GM21786 (cell line): ENCODE measurements around the gene CTSF.

Experiments
- ATAC-seq: cut with Tn5 transposase; IDR thresholded peaks from one replicate; pipeline ENCODE4 v1.9.1; 2021; ENCODE audit not compliant: unreplicated experiment

CTSF gene

GRCh38 chr11:66539870-66540213 lies 28.6 kb downstream of the CTSF start:
- ATAC-seq: no peak

DNA sequence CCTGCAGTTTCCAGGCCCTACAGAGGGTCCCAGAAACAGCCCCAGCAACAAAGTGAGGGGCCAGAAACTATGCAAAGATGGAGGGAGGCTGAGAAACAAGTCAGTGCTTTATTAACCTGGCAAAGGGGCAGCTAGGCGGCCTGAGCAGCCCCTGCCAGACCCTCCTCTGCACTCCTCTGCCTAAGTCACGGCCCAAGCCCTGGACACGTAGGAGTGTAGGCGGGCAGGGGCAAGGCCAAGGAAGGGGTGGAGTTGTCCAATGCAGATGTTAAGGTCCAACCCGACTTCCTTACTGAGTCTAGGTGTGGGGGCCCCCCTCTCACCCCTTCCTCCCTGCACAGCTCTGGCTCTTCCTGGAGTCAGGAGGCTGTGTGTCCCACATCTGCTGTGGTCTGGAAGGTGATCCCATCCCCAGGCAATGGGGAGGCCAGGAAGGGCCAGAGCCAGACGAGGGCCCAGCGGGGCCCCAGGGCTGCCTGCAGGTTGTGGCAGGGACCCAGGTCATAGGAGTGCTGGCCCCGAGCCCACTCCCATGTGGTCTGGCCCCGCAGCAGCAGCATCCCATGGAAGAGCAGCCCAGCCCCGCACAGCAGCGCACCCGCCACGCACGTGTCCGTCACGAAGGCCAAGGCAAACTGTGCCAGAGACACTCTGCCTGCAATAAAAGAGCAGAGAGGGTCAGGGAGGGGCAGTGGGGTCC lies 29.1 kb downstream of the CTSF start:
- ATAC-seq: no peak

- ATAC-seq: no peak
Measured at GRCh38 chr11:66532784-66533183, 35.6 kb downstream of the CTSF start.

DNA sequence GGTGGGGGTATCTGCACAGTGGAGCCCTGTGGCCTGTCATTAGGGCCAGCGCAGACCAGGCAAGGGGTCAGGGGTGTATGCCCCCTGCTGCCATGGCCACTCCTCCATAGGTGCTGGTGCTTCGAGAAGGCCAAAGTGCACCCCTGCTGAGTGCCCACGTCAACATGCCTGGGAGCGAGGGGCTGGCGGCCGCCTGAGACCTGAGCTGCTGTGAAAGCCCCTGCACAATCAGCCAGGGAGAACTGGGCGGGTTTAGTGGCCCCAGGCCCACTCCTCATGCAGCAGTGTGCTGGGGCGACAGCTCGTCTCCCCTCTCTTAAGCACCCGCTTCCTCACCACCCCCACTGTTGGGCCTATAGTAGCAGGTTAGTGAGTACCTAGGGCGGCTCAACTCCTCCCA lies 36.6 kb downstream of the CTSF start:
- ATAC-seq: no peak

- no peak for ATAC-seq
Measured at GRCh38 chr11:66530927-66531709, 37.3 kb downstream of the CTSF start.

DNA sequence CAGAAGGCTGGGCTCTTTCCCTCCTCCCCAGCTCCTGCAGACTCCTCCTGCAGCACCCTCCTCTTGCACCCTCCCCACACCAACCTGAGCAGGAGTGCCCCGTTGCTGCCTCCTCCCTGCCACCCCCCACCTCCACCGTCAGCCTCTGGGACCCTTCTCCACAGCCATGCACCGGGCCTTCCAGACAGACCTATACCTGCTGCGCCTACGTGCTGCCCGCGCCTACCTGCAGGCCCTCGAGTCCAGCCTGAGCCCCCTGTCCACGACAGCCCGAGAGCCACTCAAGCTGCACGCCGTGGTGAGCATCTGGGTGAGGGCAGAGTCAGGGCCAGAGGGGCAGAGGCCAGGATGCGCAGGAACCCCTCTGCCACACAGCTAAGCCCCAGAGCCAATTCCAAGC lies 38.8 kb downstream of the CTSF start:
- ATAC-seq: no peak

- no peak for ATAC-seq
Measured at GRCh38 chr11:66529069-66529468, 39.3 kb downstream of the CTSF start.

DNA sequence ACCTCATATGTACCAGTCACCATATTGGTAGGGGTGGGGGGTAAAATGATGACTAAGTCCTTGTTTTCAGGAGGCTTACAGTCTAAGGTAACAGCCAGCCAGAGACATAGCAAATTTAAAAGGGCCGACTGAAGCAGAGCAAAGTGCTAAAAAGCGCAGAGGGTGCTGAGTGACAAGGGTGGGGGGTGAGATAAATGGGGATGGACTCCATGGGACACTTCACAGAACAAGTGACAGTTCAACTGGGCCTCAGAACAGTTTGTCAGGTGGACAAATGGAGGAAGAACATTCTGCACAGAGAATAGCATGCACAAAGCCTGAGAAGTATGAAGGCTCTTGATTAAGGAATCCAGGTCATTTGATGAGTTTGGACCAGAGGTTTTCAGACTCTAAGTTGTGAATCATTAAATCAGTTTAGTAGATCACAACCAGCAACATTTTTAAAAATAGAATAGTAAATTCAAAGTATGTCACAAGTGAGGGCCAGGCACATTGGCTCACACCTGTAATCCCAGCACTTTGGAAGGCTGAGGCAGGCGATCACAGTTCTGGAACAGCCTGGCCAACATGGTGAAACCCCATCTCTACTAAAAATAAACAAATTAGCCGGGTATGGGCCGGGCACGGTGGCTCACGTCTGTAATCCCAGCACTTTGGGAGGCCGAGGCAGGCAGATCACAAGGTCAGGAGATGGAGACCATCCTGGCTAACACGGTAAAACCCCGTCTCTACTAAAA lies 43.9 kb downstream of the CTSF start:
- ATAC-seq: no peak

GRCh38 chr11:66523611-66524010 lies 44.8 kb downstream of the CTSF start:
- no peak for ATAC-seq
